SU-DHL-6 (cell line): ENCODE measurements around the gene PRTG.
A peak's percentile ranks its signal among the peaks of the same experiment; 100 is the strongest.

Source experiments
- H2AFZ ChIP-seq: fragments of 200-600 bp; sonication (generic); 2 replicates; pipeline ENCODE4 v1.6.1; 2014; ENCODE audit warnings: low read depth, mild to moderate bottlenecking, moderate library complexity, mixed read lengths, antibody characterized with exemption, low read length; ENCODE audit not compliant: severe bottlenecking
- H3F3A ChIP-seq: fragments of 200-600 bp; shearing (Covaris generic); 2 replicates; pipeline ENCODE4 v1.6.0; 2016; ENCODE audit warnings: antibody characterized with exemption, mild to moderate bottlenecking; ENCODE audit not compliant: insufficient read depth
- H3K27ac ChIP-seq: fragments of 200-600 bp; sonication (generic); 2 replicates; pipeline ENCODE4 v1.5.1; 2016; ENCODE audit warnings: low read depth, mild to moderate bottlenecking, low read length, moderate library complexity, mixed read lengths
- H3K27me3 ChIP-seq: fragments of 200-600 bp; sonication (generic), shearing (Covaris generic); 2 replicates; pipeline ENCODE4 v1.6.0; 2014; ENCODE audit warnings: mild to moderate bottlenecking, low read length
- H3K36me3 ChIP-seq: fragments of 200-600 bp; sonication (generic); 2 replicates; pipeline ENCODE4 v1.6.1; 2014; ENCODE audit warnings: mild to moderate bottlenecking, low read length, mixed read lengths
- H3K4me2 ChIP-seq: fragments of 300-600, 200-600 bp; shearing (Covaris generic), sonication (generic); 2 replicates; pipeline ENCODE4 v1.6.0; 2014; ENCODE audit warnings: low read length, low read depth, mild to moderate bottlenecking; ENCODE audit not compliant: poor library complexity, severe bottlenecking
- H3K4me3 ChIP-seq: fragments of 200-600 bp; sonication (generic); 2 replicates; pipeline ENCODE4 v1.5.1; 2014; ENCODE audit warnings: antibody characterized with exemption, low read length, mild to moderate bottlenecking, mixed read lengths; ENCODE audit not compliant: insufficient read depth, poor library complexity, severe bottlenecking
- H3K79me2 ChIP-seq: fragments of 200-600 bp; sonication (generic); 2 replicates; pipeline ENCODE4 v1.6.1; 2014; ENCODE audit warnings: mild to moderate bottlenecking, low read length, moderate library complexity; ENCODE audit not compliant: insufficient read depth
- H3K9ac ChIP-seq: fragments of 200-600 bp; sonication (generic); 2 replicates; pipeline ENCODE4 v1.7.0; 2014; ENCODE audit warnings: mild to moderate bottlenecking, low read length
- H3K9me2 ChIP-seq: fragments of 200-600 bp; sonication (generic); replicated peaks from 2 replicates; pipeline ENCODE4 v1.6.1; 2014; ENCODE audit warnings: low read length; ENCODE audit not compliant: insufficient read depth
- H3K9me3 ChIP-seq: fragments of 200-600 bp; sonication (generic); 2 replicates; pipeline ENCODE4 v1.6.1; 2014; ENCODE audit warnings: low read length, mixed read lengths; ENCODE audit not compliant: insufficient read depth
- H4K20me1 ChIP-seq: fragments of 200-600 bp; sonication (generic); 2 replicates; pipeline ENCODE4 v1.6.1; 2014; ENCODE audit warnings: low read depth, mild to moderate bottlenecking, antibody characterized with exemption, low read length, moderate library complexity, mixed read lengths
- CTCF ChIP-seq: fragments of 200-600 bp; sonication (generic); IDR thresholded peaks from one replicate; pipeline ENCODE4 v1.5.1; 2017; ENCODE audit warnings: antibody characterized with exemption, mild to moderate bottlenecking, low read length, moderate library complexity; ENCODE audit not compliant: insufficient read depth, poor library complexity, severe bottlenecking
- EZH2phosphoT487 ChIP-seq: fragments of 200-600 bp; sonication (generic), shearing (Covaris generic); conservative IDR thresholded peaks from 2 replicates; pipeline ENCODE4 v1.6.1; 2018; ENCODE audit warnings: mild to moderate bottlenecking, antibody characterized with exemption, low read length, moderate library complexity, mixed read lengths

Gene PRTG

GRCh38 chr15:55708720-55709119 is 34.2 kb downstream of the PRTG start:
- no peaks in the 10 kb centered on the region for H3K9me3 ChIP-seq
- peaks cover 68% of the 10 kb centered on the region for H3F3A ChIP-seq
- peak overlapping the region; percentile 100 for H3K27ac ChIP-seq
- peak overlapping the region; percentile 28 for H3K4me3 ChIP-seq
- H2AFZ ChIP-seq = no peak overlapping the region
- no peaks in the 10 kb centered on the region for H4K20me1 ChIP-seq
- no peaks in the 10 kb centered on the region for H3K9me2 ChIP-seq
- peak overlapping the region; percentile 45 for H3K9ac ChIP-seq
- 0 out of 2 replicates have a peak, but pooled peaks cover 7% of the 10 kb centered on the region for H3K36me3 ChIP-seq
- TF ChIP-seq EZH2phosphoT487 = no peak
- no peak for TF ChIP-seq CTCF
- no peaks in the 10 kb centered on the region for H3K27me3 ChIP-seq
- peak overlapping the region; percentile 100 for H3K4me2 ChIP-seq
- H3K79me2 ChIP-seq = peaks cover 98% of the 10 kb centered on the region

- no peaks in the 10 kb centered on the region for H3K9me3 ChIP-seq
- H3K4me2 ChIP-seq = peak overlapping the region; percentile 100
- peaks cover 67% of the 10 kb centered on the region for H3F3A ChIP-seq
- no peak overlapping the region for H2AFZ ChIP-seq
- H3K9me2 ChIP-seq = no peaks in the 10 kb centered on the region
- no peak for TF ChIP-seq CTCF
- no peak for TF ChIP-seq EZH2phosphoT487
- H3K27ac ChIP-seq = peak overlapping the region; percentile 100
- H4K20me1 ChIP-seq = no peaks in the 10 kb centered on the region
- H3K36me3 ChIP-seq = 0 out of 2 replicates have a peak, but pooled peaks cover 7% of the 10 kb centered on the region
- H3K27me3 ChIP-seq = no peaks in the 10 kb centered on the region
- peak overlapping the region; percentile 28 for H3K4me3 ChIP-seq
- H3K9ac ChIP-seq = peak overlapping the region; percentile 45
- H3K79me2 ChIP-seq = peaks cover 98% of the 10 kb centered on the region
These were observed 35.0 kb downstream of the PRTG start for GRCh38 chr15:55707951-55708350.

DNA sequence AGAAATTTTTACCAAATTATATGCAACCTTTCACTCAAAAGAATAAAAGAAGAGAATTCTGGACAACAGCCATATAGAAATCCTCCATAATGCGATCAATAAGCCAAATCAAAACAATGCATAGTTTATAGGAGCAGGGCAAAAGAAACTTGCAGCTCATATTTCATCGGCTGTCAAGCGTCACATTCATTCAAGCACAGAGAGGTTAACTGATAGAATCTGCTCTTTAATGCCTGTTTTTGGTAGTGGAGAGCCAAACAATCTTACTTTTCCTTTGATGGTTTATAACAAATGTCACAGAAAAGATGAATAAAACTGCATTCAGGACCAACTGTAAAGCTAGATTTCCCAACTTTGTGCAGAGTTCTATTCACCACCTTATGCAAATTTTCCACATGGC is 35.4 kb downstream of the PRTG start:
- Histone ChIP-seq H3K9me2 (no peaks in the 10 kb centered on the region), H3F3A (peaks cover 67% of the 10 kb centered on the region), H3K79me2 (peaks cover 98% of the 10 kb centered on the region), H3K9me3 (no peaks in the 10 kb centered on the region), H4K20me1 (no peaks in the 10 kb centered on the region), H2AFZ (no peak overlapping the region), H3K27me3 (no peaks in the 10 kb centered on the region), H3K4me2 (peak overlapping the region; percentile 100), H3K9ac (peak overlapping the region; percentile 45), H3K27ac (peak overlapping the region; percentile 100), H3K4me3 (peak overlapping the region; percentile 28), H3K36me3 (0 out of 2 replicates have a peak, but pooled peaks cover 7% of the 10 kb centered on the region)
- TF ChIP-seq CTCF (no peak), EZH2phosphoT487 (no peak)
